ENCODE measurements around the gene TDRD9. TPM values are rescaled to one million over a fixed set of nuclear protein-coding genes. Genes with fewer than 3 reads are reported as not detected.

Gene TDRD9
- total and polyA plus RNA-seq, 2 experiments from 2014 or later, result 0.24 TPM; not detected in 1

DNA sequence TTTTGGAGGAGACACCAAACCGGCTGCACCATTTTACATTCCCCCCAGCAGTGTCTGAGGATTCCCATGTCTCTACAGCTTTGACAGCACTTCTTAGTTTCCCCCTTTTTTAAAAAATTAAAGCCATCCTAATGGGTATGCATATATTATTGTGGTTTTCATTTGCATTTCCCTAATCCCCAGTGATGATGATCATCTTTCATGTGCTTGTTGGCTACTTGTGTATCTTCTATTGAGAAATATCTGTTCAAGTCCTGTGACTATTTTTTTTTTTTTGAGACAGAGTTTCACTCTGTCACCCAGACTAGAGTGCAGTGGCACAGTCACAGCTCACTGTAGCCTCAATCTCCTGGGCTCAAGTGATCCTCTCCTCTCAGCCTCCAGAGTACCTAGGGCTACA is 134.0 kb downstream of the TDRD9 start:
- Histone ChIP-seq H2AFZ (no peak overlapping the region), H3K4me1 (ENCODE audit: insufficient read depth) (no peaks in the 10 kb centered on the region), H3F3A (replicated peaks; ENCODE audit: low read depth) (no peaks in the 10 kb centered on the region), H3K9me2 (ENCODE audit: insufficient read depth) (0 out of 2 replicates have a peak, but pooled peaks cover 8% of the 10 kb centered on the region), H3K27ac (ENCODE audit: low read depth) (no peak overlapping the region), H3K4me2 (no peak overlapping the region), H3K27me3 (ENCODE audit: insufficient read depth) (no peaks in the 10 kb centered on the region), H3K79me2 (replicated peaks; ENCODE audit: insufficient read depth) (no peaks in the 10 kb centered on the region), H3K36me3 (ENCODE audit: insufficient read depth) (no peaks in the 10 kb centered on the region; the same call in 1 of the 2 replicates), H4K20me1 (replicated peaks; ENCODE audit: insufficient read depth) (no peaks in the 10 kb centered on the region), H3K4me3 (no peak overlapping the region)
- Mint-ChIP-seq H3K36me3 (ENCODE audit: low read depth) (peaks cover 9% of the 10 kb centered on the region), H3K9me3 (peaks cover 34% of the 10 kb centered on the region), H3K4me1 (no peaks in the 10 kb centered on the region), H3K4me3 (no peak overlapping the region), H3K27ac (no peak overlapping the region), H3K27me3 (ENCODE audit: insufficient read depth, low read depth, poor library complexity) (peaks cover 11% of the 10 kb centered on the region)
- DNase-seq (ENCODE audit: low spot score), result no peak
- TF ChIP-seq NANOG (IDR thresholded peaks at IDR 0.05; ENCODE audit: borderline replicate concordance), result no peak
- no peak for TF ChIP-seq JUNB (IDR thresholded peaks at IDR 0.05; ENCODE audit: unreplicated experiment)
- no peak for TF ChIP-seq EZH2phosphoT487 (IDR thresholded peaks at IDR 0.05; ENCODE audit: unreplicated experiment)
- TF ChIP-seq, protein P1, sequence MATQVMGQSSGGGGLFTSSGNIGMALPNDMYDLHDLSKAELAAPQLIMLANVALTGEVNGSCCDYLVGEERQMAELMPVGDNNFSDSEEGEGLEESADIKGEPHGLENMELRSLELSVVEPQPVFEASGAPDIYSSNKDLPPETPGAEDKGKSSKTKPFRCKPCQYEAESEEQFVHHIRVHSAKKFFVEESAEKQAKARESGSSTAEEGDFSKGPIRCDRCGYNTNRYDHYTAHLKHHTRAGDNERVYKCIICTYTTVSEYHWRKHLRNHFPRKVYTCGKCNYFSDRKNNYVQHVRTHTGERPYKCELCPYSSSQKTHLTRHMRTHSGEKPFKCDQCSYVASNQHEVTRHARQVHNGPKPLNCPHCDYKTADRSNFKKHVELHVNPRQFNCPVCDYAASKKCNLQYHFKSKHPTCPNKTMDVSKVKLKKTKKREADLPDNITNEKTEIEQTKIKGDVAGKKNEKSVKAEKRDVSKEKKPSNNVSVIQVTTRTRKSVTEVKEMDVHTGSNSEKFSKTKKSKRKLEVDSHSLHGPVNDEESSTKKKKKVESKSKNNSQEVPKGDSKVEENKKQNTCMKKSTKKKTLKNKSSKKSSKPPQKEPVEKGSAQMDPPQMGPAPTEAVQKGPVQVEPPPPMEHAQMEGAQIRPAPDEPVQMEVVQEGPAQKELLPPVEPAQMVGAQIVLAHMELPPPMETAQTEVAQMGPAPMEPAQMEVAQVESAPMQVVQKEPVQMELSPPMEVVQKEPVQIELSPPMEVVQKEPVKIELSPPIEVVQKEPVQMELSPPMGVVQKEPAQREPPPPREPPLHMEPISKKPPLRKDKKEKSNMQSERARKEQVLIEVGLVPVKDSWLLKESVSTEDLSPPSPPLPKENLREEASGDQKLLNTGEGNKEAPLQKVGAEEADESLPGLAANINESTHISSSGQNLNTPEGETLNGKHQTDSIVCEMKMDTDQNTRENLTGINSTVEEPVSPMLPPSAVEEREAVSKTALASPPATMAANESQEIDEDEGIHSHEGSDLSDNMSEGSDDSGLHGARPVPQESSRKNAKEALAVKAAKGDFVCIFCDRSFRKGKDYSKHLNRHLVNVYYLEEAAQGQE (IDR thresholded peaks at IDR 0.05; ENCODE audit: unreplicated experiment), result no peak
- TF ChIP-seq CREB1 (CRISPR knock-in tag; IDR thresholded peaks at IDR 0.05; ENCODE audit: low read depth), result no peak
- no peak for TF ChIP-seq EZH2 (IDR thresholded peaks at IDR 0.05; ENCODE audit: low read depth, unreplicated experiment)
- TF ChIP-seq, protein P2, sequence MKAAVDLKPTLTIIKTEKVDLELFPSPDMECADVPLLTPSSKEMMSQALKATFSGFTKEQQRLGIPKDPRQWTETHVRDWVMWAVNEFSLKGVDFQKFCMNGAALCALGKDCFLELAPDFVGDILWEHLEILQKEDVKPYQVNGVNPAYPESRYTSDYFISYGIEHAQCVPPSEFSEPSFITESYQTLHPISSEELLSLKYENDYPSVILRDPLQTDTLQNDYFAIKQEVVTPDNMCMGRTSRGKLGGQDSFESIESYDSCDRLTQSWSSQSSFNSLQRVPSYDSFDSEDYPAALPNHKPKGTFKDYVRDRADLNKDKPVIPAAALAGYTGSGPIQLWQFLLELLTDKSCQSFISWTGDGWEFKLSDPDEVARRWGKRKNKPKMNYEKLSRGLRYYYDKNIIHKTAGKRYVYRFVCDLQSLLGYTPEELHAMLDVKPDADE (IDR thresholded peaks at IDR 0.05), result no peak
- TF ChIP-seq POLR2AphosphoS5 (IDR thresholded peaks at IDR 0.05; ENCODE audit: low read depth), result no peak
- no peak for TF ChIP-seq ZNF331 (CRISPR knock-in tag; IDR thresholded peaks at IDR 0.05; ENCODE audit: low read depth)
- ATAC-seq, result no peak

DNA sequence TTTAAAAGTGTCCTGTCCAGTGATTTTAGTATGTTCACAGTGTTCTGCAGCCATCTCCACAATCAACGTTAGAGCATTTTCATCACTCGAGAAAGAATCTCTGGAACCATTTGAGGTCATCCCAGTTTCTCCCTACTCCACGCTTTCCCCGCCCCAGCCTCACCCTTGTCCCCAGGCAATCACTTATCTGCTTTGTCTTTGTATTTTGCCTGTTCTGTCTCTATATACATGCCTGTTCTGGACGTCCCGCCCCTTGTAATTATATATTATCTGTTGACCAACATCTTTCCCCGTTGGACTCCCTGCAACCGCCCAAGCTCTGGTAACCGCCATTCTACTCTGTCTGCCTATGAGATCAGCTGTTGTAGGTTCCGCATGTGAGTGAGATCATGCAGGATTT is 135.7 kb downstream of the TDRD9 start:
- no peaks in the 10 kb centered on the region for H3K4me1 ChIP-seq (ENCODE audit: insufficient read depth)
- H3K79me2 ChIP-seq (replicated peaks; ENCODE audit: insufficient read depth), result no peaks in the 10 kb centered on the region
- Mint-ChIP-seq H3K27ac (no peak overlapping the region), H3K4me1 (no peaks in the 10 kb centered on the region), H3K27me3 (ENCODE audit: insufficient read depth, low read depth, poor library complexity) (peaks cover 11% of the 10 kb centered on the region), H3K4me3 (no peak overlapping the region), H3K36me3 (ENCODE audit: low read depth) (peaks cover 14% of the 10 kb centered on the region), H3K9me3 (peaks cover 47% of the 10 kb centered on the region)
- no peaks in the 10 kb centered on the region; the same call in 1 of the 2 replicates for H3K36me3 ChIP-seq (ENCODE audit: insufficient read depth)
- H3K27ac ChIP-seq (ENCODE audit: low read depth), result no peak overlapping the region
- no peak overlapping the region for H3K4me2 ChIP-seq
- DNase-seq (ENCODE audit: low spot score) (no peak), ATAC-seq (no peak)
- no peak overlapping the region for H3K4me3 ChIP-seq
- peaks cover 8% of the 10 kb centered on the region; the same call in 1 of the 2 replicates for H3K9me2 ChIP-seq (ENCODE audit: insufficient read depth)
- H2AFZ ChIP-seq, result no peak overlapping the region
- no peaks in the 10 kb centered on the region for H3K27me3 ChIP-seq (ENCODE audit: insufficient read depth)
- no peaks in the 10 kb centered on the region for H4K20me1 ChIP-seq (replicated peaks; ENCODE audit: insufficient read depth)
- no peaks in the 10 kb centered on the region for H3F3A ChIP-seq (replicated peaks; ENCODE audit: low read depth)
- TF ChIP-seq EZH2 (IDR thresholded peaks at IDR 0.05; ENCODE audit: low read depth, unreplicated experiment), result no peak
- TF ChIP-seq ZNF114 (CRISPR knock-in tag; IDR thresholded peaks at IDR 0.05), result no peak
- no peak for TF ChIP-seq JUNB (IDR thresholded peaks at IDR 0.05; ENCODE audit: unreplicated experiment)
- TF ChIP-seq EZH2phosphoT487 (IDR thresholded peaks at IDR 0.05; ENCODE audit: unreplicated experiment), result no peak
- TF ChIP-seq, protein P2 (IDR thresholded peaks at IDR 0.05), result no peak
- no peak for TF ChIP-seq ZNF331 (CRISPR knock-in tag; IDR thresholded peaks at IDR 0.05; ENCODE audit: low read depth)

All from GM23338 (cell line).